SK-N-SH treated with all-trans-retinoic acid at 6 μM for 48 hours (cell line): Measurements from ENCODE around the gene KLF2.

Experiments used
- ATAC-seq: fragments of 200-7000 bp; cut with Tn5 transposase; 3 replicates; pipeline ENCODE4 v1.9.1; 2020; ENCODE audit warnings: mild to moderate bottlenecking, moderate library complexity
- ARNTL ChIP-seq: fragments of 450-650 bp; formaldehyde crosslinking; IDR thresholded peaks from 2 replicates; pipeline ENCODE4 v1.5.0; 2020; ENCODE audit warnings: low read depth, mild to moderate bottlenecking, moderate library complexity, borderline replicate concordance
- BACH2 ChIP-seq: fragments of 250-450 bp; sonication (Bioruptor Pico); IDR thresholded peaks from 2 replicates; pipeline ENCODE4 v1.9.0; 2021; ENCODE audit warnings: mild to moderate bottlenecking, borderline replicate concordance
- CSDC2 ChIP-seq: fragments of 250-450 bp; sonication (Bioruptor Pico); IDR thresholded peaks from 2 replicates; pipeline ENCODE4 v1.5.0; 2020; ENCODE audit warnings: mild to moderate bottlenecking, moderate library complexity
- ESRRG ChIP-seq: fragments of 250-450 bp; sonication (Bioruptor Pico); IDR thresholded peaks from 2 replicates; pipeline ENCODE4 v1.6.1; 2021; ENCODE audit warnings: mild to moderate bottlenecking
- GLIS3 ChIP-seq: fragments of 250-450 bp; sonication (Bioruptor Pico); IDR thresholded peaks from 2 replicates; pipeline ENCODE4 v1.5.0; 2020; ENCODE audit warnings: mild to moderate bottlenecking, moderate library complexity
- ISL1 ChIP-seq: fragments of 250-450 bp; sonication (Bioruptor Pico); IDR thresholded peaks from 2 replicates; pipeline ENCODE4 v2.1.2; 2022; ENCODE audit warnings: mild to moderate bottlenecking, moderate library complexity
- OSR1 ChIP-seq: fragments of 250-450 bp; sonication (Bioruptor Pico); IDR thresholded peaks from 2 replicates; pipeline ENCODE4 v1.8.0; 2022; ENCODE audit warnings: moderate library complexity, mild to moderate bottlenecking, inconsistent platforms
- PPARA ChIP-seq: fragments of 250-450 bp; sonication (Bioruptor Pico); IDR thresholded peaks from 2 replicates; pipeline ENCODE4 v1.5.0; 2020; ENCODE audit warnings: mild to moderate bottlenecking, borderline replicate concordance
- RARB ChIP-seq: fragments of 250-450 bp; sonication (Bioruptor Pico); IDR thresholded peaks from 2 replicates; pipeline ENCODE4 v1.8.0; 2021; ENCODE audit warnings: mild to moderate bottlenecking, moderate library complexity
- TCF4 ChIP-seq: fragments of 250-450 bp; sonication (Bioruptor Pico); IDR thresholded peaks from 2 replicates; pipeline ENCODE4 v1.8.0; 2021; ENCODE audit warnings: mild to moderate bottlenecking, moderate library complexity, borderline replicate concordance
- TOX ChIP-seq: fragments of 250-450 bp; sonication (Bioruptor Pico); IDR thresholded peaks from 2 replicates; pipeline ENCODE4 v1.8.0; 2021; ENCODE audit warnings: mild to moderate bottlenecking, moderate library complexity, borderline replicate concordance
- TSHZ2 ChIP-seq: fragments of 250-450 bp; sonication (Bioruptor Pico); IDR thresholded peaks from 2 replicates; pipeline ENCODE4 v1.5.0; 2020; ENCODE audit warnings: mild to moderate bottlenecking, moderate library complexity
- ZC3H10 ChIP-seq: fragments of 250-450 bp; sonication (Bioruptor Pico); IDR thresholded peaks from 2 replicates; pipeline ENCODE4 v1.5.1; 2021; ENCODE audit warnings: mild to moderate bottlenecking, moderate library complexity
- ZFP3 ChIP-seq: fragments of 250-450 bp; sonication (Bioruptor Pico); IDR thresholded peaks from 2 replicates; pipeline ENCODE4 v1.5.0; 2020; ENCODE audit warnings: mild to moderate bottlenecking, moderate library complexity
- ZFP30 ChIP-seq: fragments of 450-650 bp; formaldehyde crosslinking; IDR thresholded peaks from 2 replicates; pipeline ENCODE4 v1.5.0; 2022; ENCODE audit warnings: mild to moderate bottlenecking, moderate library complexity
- ZNF565 ChIP-seq: fragments of 450-650 bp; formaldehyde crosslinking; conservative IDR thresholded peaks from 2 replicates; pipeline ENCODE4 v1.5.0; 2020; ENCODE audit warnings: low read depth, mild to moderate bottlenecking, moderate library complexity
- ZNF70 ChIP-seq: fragments of 450-650 bp; formaldehyde crosslinking; IDR thresholded peaks from 2 replicates; pipeline ENCODE4 v1.5.0; 2020; ENCODE audit warnings: mild to moderate bottlenecking, moderate library complexity
- ZNF8 ChIP-seq: fragments of 450-650 bp; formaldehyde crosslinking; IDR thresholded peaks from 2 replicates; pipeline ENCODE4 v1.5.0; 2020; ENCODE audit warnings: mild to moderate bottlenecking, moderate library complexity
- TF ChIP-seq, protein P1 (sequence below): fragments of 250-450 bp; sonication (Bioruptor Pico); IDR thresholded peaks from 2 replicates; pipeline ENCODE4 v1.5.1; 2021; ENCODE audit warnings: mild to moderate bottlenecking, moderate library complexity
- TF ChIP-seq, protein P2 (sequence below): fragments of 250-450 bp; sonication (Bioruptor Pico); IDR thresholded peaks from 2 replicates; pipeline ENCODE4 v1.8.0; 2021; ENCODE audit warnings: low read depth, mild to moderate bottlenecking, moderate library complexity, borderline replicate concordance
- TF ChIP-seq, protein P3 (sequence below): fragments of 250-450 bp; sonication (Bioruptor Pico); IDR thresholded peaks from 2 replicates; pipeline ENCODE4 v1.8.0; 2020; ENCODE audit warnings: mild to moderate bottlenecking, moderate library complexity, borderline replicate concordance

Gene KLF2

GRCh38 chr19:16295057-16295456 is 29.6 kb upstream of the KLF2 start (continued):
- TF ChIP-seq, protein P1, sequence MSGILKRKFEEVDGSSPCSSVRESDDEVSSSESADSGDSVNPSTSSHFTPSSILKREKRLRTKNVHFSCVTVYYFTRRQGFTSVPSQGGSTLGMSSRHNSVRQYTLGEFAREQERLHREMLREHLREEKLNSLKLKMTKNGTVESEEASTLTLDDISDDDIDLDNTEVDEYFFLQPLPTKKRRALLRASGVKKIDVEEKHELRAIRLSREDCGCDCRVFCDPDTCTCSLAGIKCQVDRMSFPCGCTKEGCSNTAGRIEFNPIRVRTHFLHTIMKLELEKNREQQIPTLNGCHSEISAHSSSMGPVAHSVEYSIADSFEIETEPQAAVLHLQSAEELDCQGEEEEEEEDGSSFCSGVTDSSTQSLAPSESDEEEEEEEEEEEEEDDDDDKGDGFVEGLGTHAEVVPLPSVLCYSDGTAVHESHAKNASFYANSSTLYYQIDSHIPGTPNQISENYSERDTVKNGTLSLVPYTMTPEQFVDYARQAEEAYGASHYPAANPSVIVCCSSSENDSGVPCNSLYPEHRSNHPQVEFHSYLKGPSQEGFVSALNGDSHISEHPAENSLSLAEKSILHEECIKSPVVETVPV (CRISPR knock-in tag): no peak
- TF ChIP-seq, protein P2, sequence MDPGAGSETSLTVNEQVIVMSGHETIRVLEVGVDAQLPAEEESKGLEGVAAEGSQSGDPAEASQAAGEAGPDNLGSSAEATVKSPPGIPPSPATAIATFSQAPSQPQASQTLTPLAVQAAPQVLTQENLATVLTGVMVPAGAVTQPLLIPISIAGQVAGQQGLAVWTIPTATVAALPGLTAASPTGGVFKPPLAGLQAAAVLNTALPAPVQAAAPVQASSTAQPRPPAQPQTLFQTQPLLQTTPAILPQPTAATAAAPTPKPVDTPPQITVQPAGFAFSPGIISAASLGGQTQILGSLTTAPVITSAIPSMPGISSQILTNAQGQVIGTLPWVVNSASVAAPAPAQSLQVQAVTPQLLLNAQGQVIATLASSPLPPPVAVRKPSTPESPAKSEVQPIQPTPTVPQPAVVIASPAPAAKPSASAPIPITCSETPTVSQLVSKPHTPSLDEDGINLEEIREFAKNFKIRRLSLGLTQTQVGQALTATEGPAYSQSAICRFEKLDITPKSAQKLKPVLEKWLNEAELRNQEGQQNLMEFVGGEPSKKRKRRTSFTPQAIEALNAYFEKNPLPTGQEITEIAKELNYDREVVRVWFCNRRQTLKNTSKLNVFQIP (CRISPR knock-in tag): no peak
- TF ChIP-seq ZNF70 (CRISPR knock-in tag): no peak
- TF ChIP-seq, all 23 proteins: peak for 0

DNA sequence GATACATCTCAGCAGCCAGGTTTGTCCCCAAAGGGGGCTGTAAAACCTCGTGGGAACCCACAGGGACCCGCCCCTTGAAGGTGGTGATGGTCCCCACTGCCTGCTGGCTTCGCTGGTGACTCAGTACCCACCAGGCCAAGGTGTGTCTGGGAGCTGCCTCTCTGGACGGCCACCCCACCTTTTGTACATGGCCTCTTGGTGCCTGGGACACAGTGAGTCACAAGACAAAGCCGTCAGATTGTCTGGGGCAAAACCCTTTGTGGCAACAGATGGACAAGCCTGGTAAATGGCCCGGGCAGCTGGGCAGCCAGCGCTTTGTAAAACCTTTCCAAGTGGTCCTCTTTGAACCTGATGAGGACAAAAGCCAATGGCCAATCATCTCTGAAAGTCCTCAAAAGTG is 27.9 kb upstream of the KLF2 start:
- TF ChIP-seq BACH2 (CRISPR knock-in tag) (no peak), ESRRG (CRISPR knock-in tag) (no peak)
- ATAC-seq: no peak

- no peak for TF ChIP-seq ZFP3 (CRISPR knock-in tag)
- TF ChIP-seq, protein P3, sequence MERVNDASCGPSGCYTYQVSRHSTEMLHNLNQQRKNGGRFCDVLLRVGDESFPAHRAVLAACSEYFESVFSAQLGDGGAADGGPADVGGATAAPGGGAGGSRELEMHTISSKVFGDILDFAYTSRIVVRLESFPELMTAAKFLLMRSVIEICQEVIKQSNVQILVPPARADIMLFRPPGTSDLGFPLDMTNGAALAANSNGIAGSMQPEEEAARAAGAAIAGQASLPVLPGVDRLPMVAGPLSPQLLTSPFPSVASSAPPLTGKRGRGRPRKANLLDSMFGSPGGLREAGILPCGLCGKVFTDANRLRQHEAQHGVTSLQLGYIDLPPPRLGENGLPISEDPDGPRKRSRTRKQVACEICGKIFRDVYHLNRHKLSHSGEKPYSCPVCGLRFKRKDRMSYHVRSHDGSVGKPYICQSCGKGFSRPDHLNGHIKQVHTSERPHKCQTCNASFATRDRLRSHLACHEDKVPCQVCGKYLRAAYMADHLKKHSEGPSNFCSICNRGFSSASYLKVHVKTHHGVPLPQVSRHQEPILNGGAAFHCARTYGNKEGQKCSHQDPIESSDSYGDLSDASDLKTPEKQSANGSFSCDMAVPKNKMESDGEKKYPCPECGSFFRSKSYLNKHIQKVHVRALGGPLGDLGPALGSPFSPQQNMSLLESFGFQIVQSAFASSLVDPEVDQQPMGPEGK (CRISPR knock-in tag): no peak
- TF ChIP-seq TCF4: no peak
- no peak for TF ChIP-seq PPARA (CRISPR knock-in tag)
- TF ChIP-seq, protein P1 (CRISPR knock-in tag): no peak
- TF ChIP-seq ESRRG (CRISPR knock-in tag): no peak
- ATAC-seq: no peak
Measured at GRCh38 chr19:16297575-16298178, 26.9 kb upstream of the KLF2 start.

DNA sequence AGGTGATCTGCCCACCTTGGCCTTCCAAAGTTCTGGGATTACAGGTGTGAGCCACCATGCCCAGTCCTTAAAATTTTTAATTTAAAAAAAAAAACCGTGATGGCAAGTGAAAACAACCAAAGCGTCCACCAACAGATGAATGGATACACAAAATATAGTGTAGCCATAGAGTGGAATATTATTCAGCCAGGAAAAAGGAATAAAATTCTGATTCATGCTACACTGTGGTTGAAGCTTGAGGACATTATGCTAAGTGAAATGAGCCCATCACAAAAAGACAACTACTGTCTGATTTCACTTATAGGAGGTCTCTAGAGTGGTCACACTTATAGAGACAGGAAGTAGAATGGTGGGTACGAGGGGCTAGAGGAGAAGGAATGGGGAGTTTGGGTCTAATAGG is 26.3 kb upstream of the KLF2 start:
- TF ChIP-seq TSHZ2 (CRISPR knock-in tag): no peak
- no peak for TF ChIP-seq ZNF70 (CRISPR knock-in tag)
- no peak for TF ChIP-seq ARNTL (CRISPR knock-in tag)
- no peak for TF ChIP-seq OSR1 (CRISPR knock-in tag)
- TF ChIP-seq ZNF8 (CRISPR knock-in tag): no peak
- TF ChIP-seq PPARA (CRISPR knock-in tag): no peak
- TF ChIP-seq, protein P3 (CRISPR knock-in tag): no peak
- no peak for TF ChIP-seq ISL1 (CRISPR knock-in tag)
- TF ChIP-seq ZFP3 (CRISPR knock-in tag): no peak
- TF ChIP-seq TCF4: no peak
- no peak for TF ChIP-seq BACH2 (CRISPR knock-in tag)
- TF ChIP-seq ZFP30: no peak
- no peak for TF ChIP-seq ZNF565 (CRISPR knock-in tag)
- TF ChIP-seq CSDC2 (CRISPR knock-in tag): no peak
- no peak for TF ChIP-seq GLIS3
- TF ChIP-seq RARB (CRISPR knock-in tag): no peak
- TF ChIP-seq TOX (CRISPR knock-in tag): no peak
- TF ChIP-seq, protein P1 (CRISPR knock-in tag): no peak
- no peak for TF ChIP-seq ZC3H10 (CRISPR knock-in tag)
- TF ChIP-seq ESRRG (CRISPR knock-in tag): no peak
- no peak for ATAC-seq
